HAP-1 (cell line): ENCODE results near the gene RBM47.
"Not testable (repeated sequence)": the region's sequence is repeated elsewhere in the genome, so short reads cannot be mapped to it uniquely, and the experiment has no call there.

Experiments
- DNase-seq, 2 experiments: peaks; one replicate each; pipeline ENCODE4 v3.0.0-alpha.2; 2016 to 2020; ENCODE audit warnings: low spot score in 2 of 2
- H3K27me3 ChIP-seq: fragments of 250-450 bp; sonication (Bioruptor Pico); 2 replicates; pipeline ENCODE4 v1.5.1; 2020; ENCODE audit warnings: low read depth, mild to moderate bottlenecking, moderate library complexity
- H3K36me3 ChIP-seq: fragments of 250-450 bp; sonication (Bioruptor Pico); replicated peaks from 2 replicates; pipeline ENCODE4 v1.5.1; 2020; ENCODE audit warnings: mild to moderate bottlenecking
- H3K4me1 ChIP-seq: fragments of 250-450 bp; sonication (Bioruptor Pico); 2 replicates; pipeline ENCODE4 v1.5.1; 2020; ENCODE audit warnings: mild to moderate bottlenecking
- H3K4me3 ChIP-seq: fragments of 250-450 bp; sonication (Bioruptor Pico); 2 replicates; pipeline ENCODE4 v1.5.1; 2020; ENCODE audit warnings: mild to moderate bottlenecking, moderate library complexity
- H3K9me3 ChIP-seq: fragments of 250-450 bp; sonication (Bioruptor Pico); 2 replicates; pipeline ENCODE4 v1.5.1; 2020; ENCODE audit warnings: mild to moderate bottlenecking, moderate library complexity
- in situ Hi-C: fragments of 300-500 bp; cut with MboI; formaldehyde crosslinking; loops from 3 replicates; pipeline ENCODE4 v1.14.3; 2020; ENCODE audit warnings: low sequenced_read_pairs, inconsistent platforms, mixed read lengths

RBM47 gene

GRCh38 chr4:40427128-40427527 is 202.5 kb downstream of the RBM47 start:
- Histone ChIP-seq H3K4me1 (no peaks in the 10 kb centered on the region), H3K4me3 (no peak overlapping the region), H3K9me3 (no peaks in the 10 kb centered on the region), H3K27me3 (no peaks in the 10 kb centered on the region), H3K36me3 (no peaks in the 10 kb centered on the region)
- in situ Hi-C loops = no loop called here
- no peak for DNase-seq

- in situ Hi-C loops = no loop called here
- Histone ChIP-seq H3K4me3 (no peak overlapping the region), H3K9me3 (no peaks in the 10 kb centered on the region), H3K36me3 (no peaks in the 10 kb centered on the region), H3K27me3 (no peaks in the 10 kb centered on the region), H3K4me1 (no peaks in the 10 kb centered on the region)
- no peak for DNase-seq
Observed at GRCh38 chr4:40425799-40426574, 203.7 kb downstream of the RBM47 start.

- no peaks in the 10 kb centered on the region for H3K4me1 ChIP-seq
- H3K27me3 ChIP-seq = no peaks in the 10 kb centered on the region
- H3K9me3 ChIP-seq = no peaks in the 10 kb centered on the region
- H3K36me3 ChIP-seq = no peaks in the 10 kb centered on the region
- no peak overlapping the region for H3K4me3 ChIP-seq
- DNase-seq = no peak
- in situ Hi-C loops = no loop called here
Observed at GRCh38 chr4:40423735-40424134, 205.9 kb downstream of the RBM47 start.

- no peak overlapping the region for H3K4me3 ChIP-seq
- no peaks in the 10 kb centered on the region for H3K36me3 ChIP-seq
- H3K9me3 ChIP-seq = no peaks in the 10 kb centered on the region
- DNase-seq = no peak
- H3K4me1 ChIP-seq = no peaks in the 10 kb centered on the region
- H3K27me3 ChIP-seq = no peaks in the 10 kb centered on the region
- in situ Hi-C loops = no loop called here
Observed at GRCh38 chr4:40421839-40422708, 207.6 kb downstream of the RBM47 start.

- Histone ChIP-seq H3K36me3 (no peaks in the 10 kb centered on the region), H3K27me3 (no peaks in the 10 kb centered on the region), H3K4me3 (no peak overlapping the region), H3K4me1 (no peaks in the 10 kb centered on the region), H3K9me3 (no peaks in the 10 kb centered on the region)
- no peak for DNase-seq
- in situ Hi-C loops = no loop called here
Observed at GRCh38 chr4:40419231-40419912, 210.3 kb downstream of the RBM47 start.

GRCh38 chr4:40418430-40419230 is 211.0 kb downstream of the RBM47 start:
- DNase-seq = no peak
- H3K4me3 ChIP-seq = no peak overlapping the region
- in situ Hi-C loops = no loop called here
- H3K27me3 ChIP-seq = no peaks in the 10 kb centered on the region
- no peaks in the 10 kb centered on the region for H3K4me1 ChIP-seq
- H3K36me3 ChIP-seq = no peaks in the 10 kb centered on the region
- no peaks in the 10 kb centered on the region for H3K9me3 ChIP-seq

GRCh38 chr4:40417941-40418340 is 211.7 kb downstream of the RBM47 start:
- Histone ChIP-seq H3K27me3 (no peaks in the 10 kb centered on the region), H3K9me3 (no peaks in the 10 kb centered on the region), H3K4me1 (no peaks in the 10 kb centered on the region), H3K36me3 (no peaks in the 10 kb centered on the region), H3K4me3 (no peak overlapping the region)
- in situ Hi-C loops = no loop called here
- DNase-seq = no peak

GRCh38 chr4:40414673-40415072 is 215.0 kb downstream of the RBM47 start:
- no peaks in the 10 kb centered on the region for H3K27me3 ChIP-seq
- no peaks in the 10 kb centered on the region for H3K9me3 ChIP-seq
- no peaks in the 10 kb centered on the region for H3K36me3 ChIP-seq
- no peaks in the 10 kb centered on the region for H3K4me1 ChIP-seq
- in situ Hi-C loops = no loop called here
- no peak for DNase-seq
- H3K4me3 ChIP-seq = no peak overlapping the region

- H3K9me3 ChIP-seq = no peaks in the 10 kb centered on the region
- no peak for DNase-seq
- no peaks in the 10 kb centered on the region for H3K27me3 ChIP-seq
- in situ Hi-C loops = no loop called here
- H3K4me3 ChIP-seq = no peak overlapping the region
- no peaks in the 10 kb centered on the region for H3K36me3 ChIP-seq
- H3K4me1 ChIP-seq = no peaks in the 10 kb centered on the region
Observed at GRCh38 chr4:40412866-40413795, 216.5 kb downstream of the RBM47 start.

GRCh38 chr4:40412388-40412787 is 217.3 kb downstream of the RBM47 start:
- no peak overlapping the region for H3K4me3 ChIP-seq
- H3K36me3 ChIP-seq = no peaks in the 10 kb centered on the region
- H3K4me1 ChIP-seq = no peaks in the 10 kb centered on the region
- peaks cover 5% of the 10 kb centered on the region; the same call in 1 of the 2 replicates for H3K9me3 ChIP-seq
- H3K27me3 ChIP-seq = no peaks in the 10 kb centered on the region
- no peak for DNase-seq
- in situ Hi-C loops = no loop called here

- Histone ChIP-seq H3K9me3 (peaks cover 5% of the 10 kb centered on the region; the same call in 1 of the 2 replicates), H3K4me1 (no peaks in the 10 kb centered on the region), H3K36me3 (no peaks in the 10 kb centered on the region), H3K4me3 (no peak overlapping the region), H3K27me3 (no peaks in the 10 kb centered on the region)
- no peak for DNase-seq
- in situ Hi-C loops = no loop called here
Observed at GRCh38 chr4:40409835-40410234, 219.8 kb downstream of the RBM47 start.

GRCh38 chr4:40407468-40407867 is 222.2 kb downstream of the RBM47 start:
- H3K27me3 ChIP-seq, H3K4me1 ChIP-seq, H3K9me3 ChIP-seq, in situ Hi-C loops, H3K4me3 ChIP-seq, DNase-seq, H3K36me3 ChIP-seq: not testable (repeated sequence)
